RKO (cell line): Measurements from ENCODE around the gene SPDEF.

Experiments used
- DNase-seq: peaks from one replicate; pipeline ENCODE4 v3.0.0-alpha.2; 2016; ENCODE audit warnings: low spot score

SPDEF gene

GRCh38 chr6:34563513-34563870 is 7.4 kb upstream of the SPDEF start:
- DNase-seq, result no peak

- no peak for DNase-seq
Measured at GRCh38 chr6:34562861-34563512, 6.9 kb upstream of the SPDEF start.

- DNase-seq, result no peak
Measured at GRCh38 chr6:34562350-34562749, 6.2 kb upstream of the SPDEF start.

- DNase-seq, result no peak
Measured at GRCh38 chr6:34561227-34561530, 5.0 kb upstream of the SPDEF start.

- DNase-seq, result peak; percentile 64
Measured at GRCh38 chr6:34560366-34561226, 4.5 kb upstream of the SPDEF start.

GRCh38 chr6:34559651-34560365 is 3.7 kb upstream of the SPDEF start:
- DNase-seq, result no peak

- no peak for DNase-seq
Measured at GRCh38 chr6:34558172-34558714, 2.1 kb upstream of the SPDEF start.

- DNase-seq, result no peak
Measured at GRCh38 chr6:34557228-34557627, 1.1 kb upstream of the SPDEF start.

- no peak for DNase-seq
Measured at GRCh38 chr6:34556493-34556892, 364 bp upstream of the SPDEF start.

GRCh38 chr6:34555328-34555727 is 801 bp downstream of the SPDEF start:
- DNase-seq, result no peak

GRCh38 chr6:34555007-34555322 is 1.2 kb downstream of the SPDEF start:
- DNase-seq, result no peak

- no peak for DNase-seq
Measured at GRCh38 chr6:34554291-34555006, 1.7 kb downstream of the SPDEF start.

- no peak for DNase-seq
Measured at GRCh38 chr6:34553750-34554149, 2.4 kb downstream of the SPDEF start.

- DNase-seq, result no peak
Measured at GRCh38 chr6:34553146-34553545, 3.0 kb downstream of the SPDEF start.

- no peak for DNase-seq
Measured at GRCh38 chr6:34552620-34553019, 3.5 kb downstream of the SPDEF start.

GRCh38 chr6:34551720-34552119 is 4.4 kb downstream of the SPDEF start:
- no peak for DNase-seq

- DNase-seq, result no peak
Measured at GRCh38 chr6:34549804-34550202, 6.3 kb downstream of the SPDEF start.

GRCh38 chr6:34549026-34549803 is 6.9 kb downstream of the SPDEF start:
- DNase-seq, result no peak

- DNase-seq, result no peak
Measured at GRCh38 chr6:34547701-34548644, 8.2 kb downstream of the SPDEF start.

- no peak for DNase-seq
Measured at GRCh38 chr6:34546551-34547321, 9.4 kb downstream of the SPDEF start.
